ENCODE data around the gene RNU11. TPM values are rescaled to one million over a fixed set of nuclear protein-coding genes. Genes with fewer than 3 reads are reported as not detected.

RNU11 gene
- polyA plus RNA-seq, 1 donor (not counting 4 experiments of a cell fraction or from before 2014, with no cell fraction given), result not detected

DNA sequence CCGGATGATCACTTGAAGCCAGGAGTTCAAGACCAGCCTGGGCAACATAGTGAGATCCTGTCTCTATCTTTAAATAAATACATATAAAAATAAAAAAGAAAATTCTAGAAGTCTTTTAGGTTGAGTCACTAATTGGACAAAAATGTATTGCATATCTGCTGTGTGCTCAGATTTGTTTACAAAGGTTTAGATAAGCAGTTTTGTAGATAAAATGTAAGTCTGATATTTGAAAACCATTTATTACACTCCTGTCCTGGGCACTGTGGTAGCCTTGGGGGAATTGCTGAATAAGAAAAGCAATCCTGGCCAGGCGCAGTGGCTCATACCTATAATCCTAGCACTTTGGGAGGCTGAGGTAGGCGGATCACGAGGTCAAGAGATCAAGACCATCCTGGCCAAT, 31.8 kb downstream of the RNU11 start:
- no peak for FAIRE-seq
- H3K27ac ChIP-seq (ENCODE audit: control insufficient read depth, insufficient read depth, low read length), result no peak overlapping the region
- no peak for DNase-seq (ENCODE audit: low read depth, low spot score)

DNA sequence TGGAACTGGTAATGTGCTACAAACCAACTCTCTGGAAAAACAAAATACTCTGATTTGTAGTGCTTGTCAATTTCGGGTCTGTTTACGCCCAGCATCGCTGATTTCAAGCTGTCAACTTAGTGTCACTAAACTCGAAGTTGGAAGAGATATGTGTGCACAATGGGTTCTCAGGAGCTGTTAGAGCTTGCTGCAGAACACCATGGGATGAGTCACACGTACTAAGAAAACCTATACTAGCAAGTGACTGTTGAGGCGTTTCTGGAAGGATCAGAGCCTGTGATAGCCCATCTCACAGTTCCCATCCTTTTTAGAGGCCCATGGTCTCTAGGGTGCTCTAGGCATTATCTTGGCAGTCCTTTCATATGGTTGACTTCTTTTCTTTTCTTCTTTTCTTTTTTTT, 34.4 kb downstream of the RNU11 start:
- dilution Hi-C loops (cut with MboI; ENCODE audit: extremely low pct_ligation_motif_present, low sequenced_read_pairs), result no loop called here
- DNase-seq (ENCODE audit: low read depth, low spot score) (no peak), FAIRE-seq (peak; percentile 75)
- Histone ChIP-seq H3K9ac (ENCODE audit: control insufficient read depth, extremely low read depth, insufficient read depth, low read length) (no peak overlapping the region), H3K27ac (ENCODE audit: control insufficient read depth, insufficient read depth, low read length) (no peak overlapping the region), H3K4me3 (ENCODE audit: control insufficient read depth in 2 of 3, extremely low read depth in 1 of 3, insufficient read depth in 2 of 3, low read depth in 1 of 3, low read length in 3 of 3) (no peak overlapping the region), H2AFZ (ENCODE audit: control insufficient read depth, low read length) (no peak overlapping the region), H3K27me3 (ENCODE audit: control insufficient read depth, extremely low read depth, insufficient read depth, low read length) (no peaks in the 10 kb centered on the region), H3K36me3 (ENCODE audit: control insufficient read depth in 2 of 2, extremely low read depth in 1 of 2, insufficient read depth in 2 of 2, low read length in 2 of 2) (no peaks in the 10 kb centered on the region), H3K4me2 (ENCODE audit: control insufficient read depth, extremely low read depth, insufficient read depth, low read depth, low read length) (no peak overlapping the region), H4K20me1 (ENCODE audit: control insufficient read depth, extremely low read depth, insufficient read depth, low read length) (no peaks in the 10 kb centered on the region), H3K9me1 (ENCODE audit: control insufficient read depth, extremely low read depth, insufficient read depth, low read length) (no peaks in the 10 kb centered on the region), H3K79me2 (ENCODE audit: control insufficient read depth, insufficient read depth, low read length) (no peaks in the 10 kb centered on the region), H3K4me1 (ENCODE audit: control insufficient read depth, extremely low read depth, insufficient read depth, low read length) (peaks cover 7% of the 10 kb centered on the region), H3K9me3 (ENCODE audit: control insufficient read depth, low read depth, low read length) (no peaks in the 10 kb centered on the region)
- no peak for TF ChIP-seq EZH2 (IDR thresholded peaks at IDR 0.05; ENCODE audit: low read length)
- TF ChIP-seq, protein P1, sequence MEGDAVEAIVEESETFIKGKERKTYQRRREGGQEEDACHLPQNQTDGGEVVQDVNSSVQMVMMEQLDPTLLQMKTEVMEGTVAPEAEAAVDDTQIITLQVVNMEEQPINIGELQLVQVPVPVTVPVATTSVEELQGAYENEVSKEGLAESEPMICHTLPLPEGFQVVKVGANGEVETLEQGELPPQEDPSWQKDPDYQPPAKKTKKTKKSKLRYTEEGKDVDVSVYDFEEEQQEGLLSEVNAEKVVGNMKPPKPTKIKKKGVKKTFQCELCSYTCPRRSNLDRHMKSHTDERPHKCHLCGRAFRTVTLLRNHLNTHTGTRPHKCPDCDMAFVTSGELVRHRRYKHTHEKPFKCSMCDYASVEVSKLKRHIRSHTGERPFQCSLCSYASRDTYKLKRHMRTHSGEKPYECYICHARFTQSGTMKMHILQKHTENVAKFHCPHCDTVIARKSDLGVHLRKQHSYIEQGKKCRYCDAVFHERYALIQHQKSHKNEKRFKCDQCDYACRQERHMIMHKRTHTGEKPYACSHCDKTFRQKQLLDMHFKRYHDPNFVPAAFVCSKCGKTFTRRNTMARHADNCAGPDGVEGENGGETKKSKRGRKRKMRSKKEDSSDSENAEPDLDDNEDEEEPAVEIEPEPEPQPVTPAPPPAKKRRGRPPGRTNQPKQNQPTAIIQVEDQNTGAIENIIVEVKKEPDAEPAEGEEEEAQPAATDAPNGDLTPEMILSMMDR (optimal IDR thresholded peaks at IDR 0.05 in 1 of 3, IDR thresholded peaks at IDR 0.05 in 1 of 3, conservative IDR thresholded peaks at IDR 0.05 in 1 of 3; ENCODE audit: extremely low read depth in 1 of 3, insufficient read depth in 2 of 3, low read length in 3 of 3), result no peak

More for the DNA sequence above, 31.8 kb downstream of the RNU11 start:
- peaks cover 7% of the 10 kb centered on the region for H3K4me1 ChIP-seq (ENCODE audit: control insufficient read depth, extremely low read depth, insufficient read depth, low read length)
- H3K4me3 ChIP-seq (ENCODE audit: control insufficient read depth in 2 of 3, extremely low read depth in 1 of 3, insufficient read depth in 2 of 3, low read depth in 1 of 3, low read length in 3 of 3), result no peak overlapping the region
- H3K4me2 ChIP-seq (ENCODE audit: control insufficient read depth, extremely low read depth, insufficient read depth, low read depth, low read length), result no peak overlapping the region
- H3K79me2 ChIP-seq (ENCODE audit: control insufficient read depth, insufficient read depth, low read length), result peaks cover 2% of the 10 kb centered on the region
- no peaks in the 10 kb centered on the region for H3K9me3 ChIP-seq (ENCODE audit: control insufficient read depth, low read depth, low read length)
- TF ChIP-seq, protein P1 (optimal IDR thresholded peaks at IDR 0.05 in 1 of 3, IDR thresholded peaks at IDR 0.05 in 1 of 3, conservative IDR thresholded peaks at IDR 0.05 in 1 of 3; ENCODE audit: extremely low read depth in 1 of 3, insufficient read depth in 2 of 3, low read length in 3 of 3), result no peak
- TF ChIP-seq EZH2 (IDR thresholded peaks at IDR 0.05; ENCODE audit: low read length), result no peak
- H4K20me1 ChIP-seq (ENCODE audit: control insufficient read depth, extremely low read depth, insufficient read depth, low read length), result no peaks in the 10 kb centered on the region
- no peaks in the 10 kb centered on the region for H3K9me1 ChIP-seq (ENCODE audit: control insufficient read depth, extremely low read depth, insufficient read depth, low read length)
- H3K9ac ChIP-seq (ENCODE audit: control insufficient read depth, extremely low read depth, insufficient read depth, low read length), result no peak overlapping the region
- no peaks in the 10 kb centered on the region for H3K27me3 ChIP-seq (ENCODE audit: control insufficient read depth, extremely low read depth, insufficient read depth, low read length)
- no peak overlapping the region for H2AFZ ChIP-seq (ENCODE audit: control insufficient read depth, low read length)
- dilution Hi-C loops (cut with MboI; ENCODE audit: extremely low pct_ligation_motif_present, low sequenced_read_pairs), result no loop called here
- H3K36me3 ChIP-seq (ENCODE audit: control insufficient read depth in 2 of 2, extremely low read depth in 1 of 2, insufficient read depth in 2 of 2, low read length in 2 of 2), result no peaks in the 10 kb centered on the region
